Endothelial cell (in vitro differentiated cells): ENCODE data around the gene RABGAP1. TPM values are rescaled to one million over a fixed set of nuclear protein-coding genes. Genes with fewer than 3 reads are reported as not detected.

Experiments
- DNase-seq: peaks from one replicate; pipeline ENCODE4 v3.0.0; 2021; ENCODE audit warnings: low spot score
- H3K27ac Mint-ChIP-seq: one replicate; pipeline ENCODE4 v1.8.0; 2021; ENCODE audit warnings: mixed read lengths, inconsistent platforms; ENCODE audit not compliant: unreplicated experiment
- H3K27me3 Mint-ChIP-seq: one replicate; pipeline ENCODE4 v1.8.0; 2021; ENCODE audit warnings: mild to moderate bottlenecking, moderate library complexity, mixed read lengths, inconsistent platforms; ENCODE audit not compliant: unreplicated experiment
- H3K36me3 Mint-ChIP-seq: one replicate; pipeline ENCODE4 v1.8.0; 2021; ENCODE audit warnings: mild to moderate bottlenecking, low read depth, mixed read lengths, inconsistent platforms; ENCODE audit not compliant: unreplicated experiment
- H3K4me1 Mint-ChIP-seq: one replicate; pipeline ENCODE4 v1.8.0; 2021; ENCODE audit warnings: mild to moderate bottlenecking, mixed read lengths, inconsistent platforms; ENCODE audit not compliant: unreplicated experiment
- H3K4me3 Mint-ChIP-seq: one replicate; pipeline ENCODE4 v1.8.0; 2021; ENCODE audit warnings: mild to moderate bottlenecking, mixed read lengths, inconsistent platforms; ENCODE audit not compliant: unreplicated experiment
- H3K9me3 Mint-ChIP-seq: one replicate; pipeline ENCODE4 v1.8.0; 2021; ENCODE audit warnings: mixed read lengths, inconsistent platforms; ENCODE audit not compliant: unreplicated experiment
- CTCF ChIP-seq: fragments of 200-600 bp; sonication (generic); IDR thresholded peaks from one replicate; pipeline ENCODE4 v1.5.0; 2021; ENCODE audit warnings: antibody characterized with exemption; ENCODE audit not compliant: unreplicated experiment
- total RNA-seq: library from RNA; stranded (reverse); fragmentation: NEBNext Ultra II Directional; extraction: Animal tissue kit (Norgen Biotek cat#: 25700); gene quantifications from one replicate; pipeline ENCODE4 v1.2.1, GENCODE V29; 2021; ENCODE audit not compliant: unreplicated experiment

Gene RABGAP1
- total RNA-seq, 1 donor from 2014 or later, result 58.2 TPM

GRCh38 chr9:123002754-123003153 is 61.9 kb downstream of the RABGAP1 start:
- TF ChIP-seq CTCF, result no peak

GRCh38 chr9:123003466-123003865 is 62.6 kb downstream of the RABGAP1 start:
- Mint-ChIP-seq H3K27ac (peak overlapping the region; percentile 99), H3K9me3 (no peaks in the 10 kb centered on the region), H3K4me1 (peaks cover 28% of the 10 kb centered on the region), H3K4me3 (no peak overlapping the region), H3K27me3 (peaks cover 2% of the 10 kb centered on the region), H3K36me3 (peaks cover 7% of the 10 kb centered on the region)
- no peak for DNase-seq
- no peak for TF ChIP-seq CTCF

More at GRCh38 chr9:123002754-123003153, 61.9 kb downstream of the RABGAP1 start:
- Mint-ChIP-seq H3K27me3 (peaks cover 2% of the 10 kb centered on the region), H3K4me3 (no peak overlapping the region), H3K9me3 (no peaks in the 10 kb centered on the region), H3K4me1 (peaks cover 28% of the 10 kb centered on the region), H3K36me3 (peaks cover 7% of the 10 kb centered on the region), H3K27ac (peak overlapping the region; percentile 99)
- no peak for DNase-seq

DNA sequence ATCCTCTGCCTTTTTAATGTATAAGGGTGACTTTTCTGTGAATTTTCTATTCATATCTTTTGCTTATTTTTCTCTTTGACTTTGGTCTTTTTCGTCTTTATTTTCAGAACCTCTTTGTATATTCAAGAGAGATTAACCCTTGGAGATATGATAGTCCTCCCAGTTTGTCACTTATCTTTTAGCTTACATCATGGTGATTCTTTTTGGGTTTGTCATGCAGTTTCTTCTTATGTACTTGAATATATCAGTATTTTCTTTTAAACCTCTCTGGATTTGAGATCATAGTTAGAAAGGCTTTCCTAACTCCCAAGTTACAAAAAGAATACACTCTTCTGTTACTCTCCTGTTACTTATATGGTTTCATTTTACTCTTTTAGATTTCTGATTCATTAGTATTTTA is 65.1 kb downstream of the RABGAP1 start:
- Mint-ChIP-seq H3K9me3 (no peaks in the 10 kb centered on the region), H3K27ac (no peak overlapping the region), H3K4me3 (no peak overlapping the region), H3K4me1 (peaks cover 16% of the 10 kb centered on the region), H3K36me3 (no peaks in the 10 kb centered on the region), H3K27me3 (peaks cover 2% of the 10 kb centered on the region)
- DNase-seq, result no peak
- no peak for TF ChIP-seq CTCF

DNA sequence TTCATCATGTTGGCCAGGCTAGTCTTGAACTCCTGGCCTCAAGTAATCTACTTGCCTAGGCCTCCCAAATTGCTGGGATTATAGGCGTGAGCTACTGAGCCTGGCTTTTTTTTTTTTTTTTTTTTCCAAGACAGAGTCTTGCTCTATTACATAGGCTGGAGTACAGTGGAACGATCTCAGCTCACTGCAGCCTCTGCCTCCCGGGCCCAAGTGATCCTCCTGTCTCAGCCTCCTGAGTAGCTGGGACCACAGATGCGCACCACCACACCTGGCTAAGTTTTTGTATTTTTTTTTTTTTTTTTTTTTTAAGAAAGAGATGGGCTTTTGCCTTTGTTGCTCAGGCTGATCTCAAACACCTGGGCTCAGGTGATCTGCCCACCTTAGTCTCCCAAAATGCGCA is 66.4 kb downstream of the RABGAP1 start:
- Mint-ChIP-seq H3K9me3 (no peaks in the 10 kb centered on the region), H3K36me3 (peaks cover 8% of the 10 kb centered on the region), H3K27ac (no peak overlapping the region), H3K4me1 (peaks cover 12% of the 10 kb centered on the region), H3K4me3 (no peak overlapping the region), H3K27me3 (peaks cover 2% of the 10 kb centered on the region)
- no peak for TF ChIP-seq CTCF
- no peak for DNase-seq

- no peaks in the 10 kb centered on the region for H3K9me3 Mint-ChIP-seq
- H3K27ac Mint-ChIP-seq, result no peak overlapping the region
- H3K4me1 Mint-ChIP-seq, result peaks cover 4% of the 10 kb centered on the region
- no peaks in the 10 kb centered on the region for H3K27me3 Mint-ChIP-seq
- TF ChIP-seq CTCF, result no peak
- no peak for DNase-seq
- peaks cover 13% of the 10 kb centered on the region for H3K36me3 Mint-ChIP-seq
- H3K4me3 Mint-ChIP-seq, result no peak overlapping the region
Observed at GRCh38 chr9:123008909-123009308, 68.1 kb downstream of the RABGAP1 start.
